Osteoblast (primary cell): ENCODE results near the gene EXOC3L1. TPM values are rescaled to one million over a fixed set of nuclear protein-coding genes. Genes with fewer than 3 reads are reported as not detected.

Source experiments
- DNase-seq: peaks from one replicate; pipeline ENCODE4 v3.0.0; 2011; ENCODE audit warnings: low spot score, mixed read lengths; ENCODE audit not compliant: insufficient read length; ENCODE audit errors: missing footprints
- H2AFZ ChIP-seq: 2 replicates; pipeline ENCODE4 v1.6.0; 2011; ENCODE audit warnings: mild to moderate bottlenecking, low read length
- H3K27ac ChIP-seq: 2 replicates; pipeline ENCODE4 v1.5.1; 2011; ENCODE audit warnings: mild to moderate bottlenecking, low read depth, low read length, moderate library complexity
- H3K27me3 ChIP-seq: 2 replicates; pipeline ENCODE4 v1.6.0; 2012; ENCODE audit warnings: mild to moderate bottlenecking, control low read depth, inconsistent platforms, low read length, moderate library complexity; ENCODE audit not compliant: insufficient read depth
- H3K36me3 ChIP-seq: 2 replicates; pipeline ENCODE4 v1.5.1; 2011; ENCODE audit warnings: mild to moderate bottlenecking, low read length, control low read depth, moderate library complexity; ENCODE audit not compliant: insufficient read depth
- H3K4me1 ChIP-seq: 2 replicates; pipeline ENCODE4 v1.5.1; 2011; ENCODE audit warnings: mild to moderate bottlenecking, low read length, control low read depth, moderate library complexity; ENCODE audit not compliant: insufficient read depth
- H3K4me2 ChIP-seq: 2 replicates; pipeline ENCODE4 v1.6.0; 2011; ENCODE audit warnings: mild to moderate bottlenecking, low read length; ENCODE audit not compliant: insufficient read depth
- H3K4me3 ChIP-seq: fragments of 200-600 bp; sonication (generic); 3 replicates; pipeline ENCODE4 v1.5.1; 2012; ENCODE audit warnings: mild to moderate bottlenecking, low read length, inconsistent platforms; ENCODE audit not compliant: insufficient read depth
- H3K79me2 ChIP-seq: 2 replicates; pipeline ENCODE4 v1.6.0; 2012; ENCODE audit warnings: mild to moderate bottlenecking, low read length, control low read depth, inconsistent platforms; ENCODE audit not compliant: insufficient read depth
- H3K9me3 ChIP-seq: 2 replicates; pipeline ENCODE4 v1.5.1; 2011; ENCODE audit warnings: low read depth, low read length, control low read depth
- H4K20me1 ChIP-seq: 2 replicates; pipeline ENCODE4 v1.6.0; 2012; ENCODE audit warnings: mild to moderate bottlenecking, low read length, control low read depth; ENCODE audit not compliant: insufficient read depth
- total RNA-seq: library from RNA; depleted of rRNA; stranded (reverse); fragments of >200 nt; gene quantifications from 2 replicates; pipeline ENCODE4 v1.2.3, GENCODE V29; 2012
- TF ChIP-seq, protein P1 (sequence below): IDR thresholded peaks from 2 replicates; pipeline ENCODE4 v1.5.1; 2011; ENCODE audit warnings: mild to moderate bottlenecking, low read depth, low read length, moderate library complexity; ENCODE audit errors: extremely low read depth

Gene EXOC3L1
- total RNA-seq, 1 donor: not detected

DNA sequence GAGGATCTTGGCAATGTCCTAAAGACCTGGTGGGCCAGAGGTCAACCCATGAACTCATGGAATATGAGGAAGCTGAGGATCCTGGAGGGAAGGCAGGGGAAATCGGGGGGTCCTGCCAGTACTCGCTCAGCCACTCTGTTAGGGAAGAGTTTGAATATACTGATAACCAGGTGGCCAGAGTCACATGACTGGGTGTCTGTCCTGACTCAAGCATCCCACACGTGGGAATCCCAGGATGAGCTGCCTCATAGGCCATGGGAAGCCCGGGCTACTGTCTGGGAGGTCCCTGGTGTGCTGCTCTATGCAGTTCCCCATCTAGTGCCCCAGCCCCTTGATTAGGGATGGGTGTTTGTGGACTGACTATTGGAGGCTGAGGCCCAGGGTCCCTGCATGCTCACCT is 1.6 kb downstream of the EXOC3L1 start:
- Histone ChIP-seq H3K4me1 (peaks cover 43% of the 10 kb centered on the region), H3K4me3 (no peak overlapping the region), H2AFZ (no peak overlapping the region), H4K20me1 (peaks cover 14% of the 10 kb centered on the region), H3K4me2 (no peak overlapping the region), H3K79me2 (peaks cover 14% of the 10 kb centered on the region), H3K27me3 (no peaks in the 10 kb centered on the region), H3K36me3 (no peaks in the 10 kb centered on the region), H3K9me3 (no peaks in the 10 kb centered on the region), H3K27ac (no peak overlapping the region)
- TF ChIP-seq, protein P1, sequence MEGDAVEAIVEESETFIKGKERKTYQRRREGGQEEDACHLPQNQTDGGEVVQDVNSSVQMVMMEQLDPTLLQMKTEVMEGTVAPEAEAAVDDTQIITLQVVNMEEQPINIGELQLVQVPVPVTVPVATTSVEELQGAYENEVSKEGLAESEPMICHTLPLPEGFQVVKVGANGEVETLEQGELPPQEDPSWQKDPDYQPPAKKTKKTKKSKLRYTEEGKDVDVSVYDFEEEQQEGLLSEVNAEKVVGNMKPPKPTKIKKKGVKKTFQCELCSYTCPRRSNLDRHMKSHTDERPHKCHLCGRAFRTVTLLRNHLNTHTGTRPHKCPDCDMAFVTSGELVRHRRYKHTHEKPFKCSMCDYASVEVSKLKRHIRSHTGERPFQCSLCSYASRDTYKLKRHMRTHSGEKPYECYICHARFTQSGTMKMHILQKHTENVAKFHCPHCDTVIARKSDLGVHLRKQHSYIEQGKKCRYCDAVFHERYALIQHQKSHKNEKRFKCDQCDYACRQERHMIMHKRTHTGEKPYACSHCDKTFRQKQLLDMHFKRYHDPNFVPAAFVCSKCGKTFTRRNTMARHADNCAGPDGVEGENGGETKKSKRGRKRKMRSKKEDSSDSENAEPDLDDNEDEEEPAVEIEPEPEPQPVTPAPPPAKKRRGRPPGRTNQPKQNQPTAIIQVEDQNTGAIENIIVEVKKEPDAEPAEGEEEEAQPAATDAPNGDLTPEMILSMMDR: no peak
- no peak for DNase-seq

DNA sequence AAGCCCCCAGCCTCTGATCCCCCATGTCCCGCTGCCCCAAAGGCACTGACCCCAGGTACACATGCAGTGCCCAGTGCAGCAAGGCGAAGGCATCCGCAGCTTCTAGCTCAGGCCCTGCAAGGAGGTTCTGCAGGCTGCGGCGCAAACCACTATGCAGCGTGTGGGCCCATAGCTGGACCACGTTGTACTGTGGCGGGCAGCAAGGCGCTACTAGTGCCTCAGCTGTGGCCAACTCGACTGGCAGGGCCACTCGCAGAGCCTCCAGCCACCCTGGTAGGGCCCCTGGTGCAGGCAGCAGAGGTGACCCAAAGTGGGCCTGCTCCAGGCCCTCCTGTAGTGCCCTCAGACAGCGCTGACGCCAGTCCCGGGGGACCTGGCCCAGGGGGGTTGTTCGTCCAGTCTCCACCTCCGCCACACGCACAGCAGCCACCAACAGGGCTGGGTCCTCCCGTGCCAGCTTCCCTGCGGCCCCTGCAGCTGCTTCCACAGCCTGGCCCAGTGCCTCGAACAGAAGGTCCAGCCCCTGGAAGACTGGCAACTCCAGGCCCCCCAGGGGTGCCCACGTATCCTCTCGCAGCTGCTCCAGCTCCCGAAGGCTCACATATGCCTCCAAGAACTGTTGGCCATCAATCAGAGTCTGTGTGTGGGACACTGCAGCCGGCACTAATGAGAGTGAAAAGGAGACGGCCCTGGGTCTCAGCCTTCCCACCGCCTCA is 2.6 kb downstream of the EXOC3L1 start:
- TF ChIP-seq, protein P1: no peak
- Histone ChIP-seq H3K79me2 (peaks cover 12% of the 10 kb centered on the region), H4K20me1 (peaks cover 4% of the 10 kb centered on the region), H3K4me1 (peaks cover 44% of the 10 kb centered on the region), H3K9me3 (no peaks in the 10 kb centered on the region), H3K27ac (no peak overlapping the region), H3K4me2 (no peak overlapping the region), H3K4me3 (no peak overlapping the region), H2AFZ (no peak overlapping the region), H3K27me3 (no peaks in the 10 kb centered on the region), H3K36me3 (no peaks in the 10 kb centered on the region)
- no peak for DNase-seq

DNA sequence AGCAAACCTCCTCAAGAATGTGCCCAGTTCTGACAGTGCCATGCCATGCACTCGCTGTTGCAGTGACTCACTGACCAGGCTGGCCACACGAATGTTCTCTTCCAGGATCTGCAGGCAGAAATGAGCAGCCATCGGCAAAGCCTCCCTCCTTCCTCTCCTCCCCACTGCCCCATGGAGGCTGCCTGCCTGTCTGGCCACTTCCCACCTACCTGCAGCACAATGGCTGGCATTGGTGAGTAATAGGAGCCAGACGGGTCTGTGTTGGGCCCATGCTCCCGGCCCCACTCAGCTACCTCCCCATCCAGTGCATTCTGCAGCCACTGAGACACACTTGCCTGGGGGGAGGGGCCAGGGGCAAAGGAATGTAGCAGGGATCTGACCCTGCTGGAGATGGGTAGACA is 3.4 kb downstream of the EXOC3L1 start:
- no peaks in the 10 kb centered on the region for H3K36me3 ChIP-seq
- no peak overlapping the region for H3K27ac ChIP-seq
- H3K27me3 ChIP-seq: no peaks in the 10 kb centered on the region
- H3K9me3 ChIP-seq: no peaks in the 10 kb centered on the region
- TF ChIP-seq, protein P1: no peak
- peaks cover 47% of the 10 kb centered on the region for H3K4me1 ChIP-seq
- H3K4me2 ChIP-seq: peak overlapping the region; percentile 46
- peak overlapping the region; percentile 37 for H3K4me3 ChIP-seq
- no peak overlapping the region for H2AFZ ChIP-seq
- peak; percentile 93 for DNase-seq
- peaks cover 4% of the 10 kb centered on the region for H4K20me1 ChIP-seq
- H3K79me2 ChIP-seq: peaks cover 11% of the 10 kb centered on the region

DNA sequence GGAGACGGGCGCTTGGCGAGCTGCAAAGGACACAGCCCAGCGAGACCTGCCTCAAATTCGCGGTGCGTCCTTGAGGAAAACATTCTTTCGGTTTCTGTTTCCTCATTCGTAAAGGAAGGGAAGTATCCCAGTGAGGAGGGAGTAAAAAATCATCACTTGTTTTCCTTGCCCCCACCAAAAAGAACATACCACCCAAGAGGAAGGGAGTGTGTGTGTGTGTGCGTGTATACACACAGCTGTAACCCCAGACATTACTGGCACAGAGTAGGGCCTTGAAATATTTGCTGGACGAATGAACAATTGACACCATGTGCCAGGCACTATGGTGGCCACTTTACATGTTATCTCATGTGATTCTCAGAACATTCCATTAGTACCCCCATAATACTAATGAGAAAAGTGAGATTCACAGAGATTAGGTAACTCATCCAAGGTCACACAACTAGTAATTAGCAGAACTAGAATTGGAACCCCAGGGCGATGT is 4.2 kb downstream of the EXOC3L1 start:
- Histone ChIP-seq H2AFZ (no peak overlapping the region), H3K79me2 (peaks cover 11% of the 10 kb centered on the region), H3K4me3 (peak overlapping the region; percentile 1), H4K20me1 (peaks cover 11% of the 10 kb centered on the region), H3K9me3 (no peaks in the 10 kb centered on the region), H3K27ac (no peak overlapping the region), H3K4me2 (peak overlapping the region; percentile 98), H3K4me1 (peaks cover 47% of the 10 kb centered on the region), H3K36me3 (no peaks in the 10 kb centered on the region), H3K27me3 (no peaks in the 10 kb centered on the region)
- TF ChIP-seq, protein P1: no peak
- DNase-seq: no peak
